Endothelial cell of hepatic sinusoid (primary cell): ENCODE measurements around the gene USF1.
"Not testable (repeated sequence)": the region's sequence is repeated elsewhere in the genome, so short reads cannot be mapped to it uniquely, and the experiment has no call there.

Experiments used
- in situ Hi-C: cut with HindIII; loops from 2 replicates; pipeline ENCODE4 v1.10.0; 2017; ENCODE audit warnings: low sequenced_read_pairs

The USF1 gene

DNA sequence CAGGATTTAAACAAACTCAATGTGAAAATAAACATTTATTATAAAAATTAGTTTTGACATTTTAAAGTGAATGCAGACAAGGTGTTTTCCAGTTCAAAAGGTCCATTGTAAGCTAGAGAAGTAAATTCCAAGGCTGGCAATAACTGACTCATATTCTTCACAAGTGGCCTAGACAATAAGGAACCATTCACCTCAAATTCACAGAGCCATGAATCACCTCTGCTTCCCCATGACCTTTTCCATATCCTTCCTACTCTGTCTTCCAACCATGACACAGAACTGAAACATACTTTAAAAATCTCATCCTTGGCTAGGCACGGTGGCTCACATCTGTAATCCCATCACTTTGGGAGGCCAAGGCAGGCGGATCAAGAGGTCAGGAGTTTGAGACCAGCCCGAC is 49.6 kb downstream of the USF1 start:
- in situ Hi-C loops = no loop called here

DNA sequence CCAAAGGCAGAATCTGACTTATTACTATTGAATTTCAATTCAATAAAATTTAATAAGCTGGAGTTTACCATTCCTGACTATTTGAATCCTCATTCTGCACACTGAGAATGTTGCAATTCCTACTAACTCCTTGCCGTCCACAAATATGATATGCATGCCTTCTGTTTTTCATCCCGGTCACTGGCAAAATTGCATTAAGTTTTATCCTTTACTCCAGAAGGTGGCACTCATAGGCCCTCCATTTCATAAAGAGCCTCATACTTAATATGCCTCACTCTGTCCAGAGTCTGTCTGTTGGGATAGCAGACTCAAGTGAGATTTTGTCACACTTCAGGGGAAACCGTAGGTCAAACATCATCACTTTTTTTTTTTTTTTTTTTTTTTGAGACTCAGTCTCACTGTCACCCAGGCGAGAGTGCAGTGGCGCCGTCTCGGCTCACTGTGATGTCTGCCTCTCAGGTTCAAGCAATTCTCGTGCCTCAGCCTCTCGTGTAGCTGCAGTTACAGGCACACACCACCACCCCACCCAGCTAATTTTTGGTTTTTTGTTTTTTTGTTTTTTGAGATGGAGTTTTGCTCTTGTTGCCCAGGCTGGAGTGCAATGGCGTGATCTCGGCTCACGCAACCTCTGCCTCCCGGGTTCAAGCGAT is 52.1 kb downstream of the USF1 start:
- in situ Hi-C loops = no loop called here

- in situ Hi-C loops = not testable (repeated sequence)
These were observed 53.7 kb downstream of the USF1 start for GRCh38 chr1:160992036-160992435.
